GM13977 (cell line): ENCODE measurements around the gene SLAMF6.

Experiments
- DNase-seq: peaks from one replicate; pipeline ENCODE4 v3.0.0; 2012; ENCODE audit warnings: low spot score
- CTCF ChIP-seq: IDR thresholded peaks from 2 replicates; pipeline ENCODE4 v1.5.1; 2012; ENCODE audit warnings: mild to moderate bottlenecking, control low read depth; ENCODE audit not compliant: insufficient read depth; ENCODE audit errors: extremely low read depth, missing control alignments
- in situ Hi-C: fragments of 300-500 bp; cut with MboI; formaldehyde crosslinking; loops from one replicate; pipeline ENCODE4 v1.12.0; 2022; ENCODE audit warnings: low sequenced_read_pairs, low pct_unique_long_range_greater_than_20kb, mixed read lengths, inconsistent platforms; ENCODE audit not compliant: unreplicated experiment

Gene SLAMF6

GRCh38 chr1:160542303-160542945, 19.4 kb upstream of the SLAMF6 start:
- in situ Hi-C loops, result loop anchor here (25.0 kb wide), 1 partner anchor 105 kb away; no protein-coding TSS in a partner anchor
- no peak for DNase-seq
- no peak for TF ChIP-seq CTCF

- in situ Hi-C loops, result loop anchor here (25.0 kb wide), 1 partner anchor 104 kb away; no protein-coding TSS in a partner anchor
- TF ChIP-seq CTCF, result no peak
- DNase-seq, result no peak
These were observed 18.7 kb upstream of the SLAMF6 start for GRCh38 chr1:160541622-160542302.

- TF ChIP-seq CTCF, result no peak
- no peak for DNase-seq
- in situ Hi-C loops, result loop anchor here (25.0 kb wide), 1 partner anchor 104 kb away; no protein-coding TSS in a partner anchor
These were observed 17.8 kb upstream of the SLAMF6 start for GRCh38 chr1:160540859-160541233.

- peak; percentile 72 for DNase-seq
- in situ Hi-C loops, result loop anchor here (25.0 kb wide), 1 partner anchor 103 kb away; no protein-coding TSS in a partner anchor
- TF ChIP-seq CTCF, result no peak
These were observed 17.2 kb upstream of the SLAMF6 start for GRCh38 chr1:160539990-160540858.

- TF ChIP-seq CTCF, result no peak
- in situ Hi-C loops, result loop anchor here (25.0 kb wide), 1 partner anchor 102 kb away; no protein-coding TSS in a partner anchor
- no peak for DNase-seq
These were observed 16.6 kb upstream of the SLAMF6 start for GRCh38 chr1:160539684-160539989.

GRCh38 chr1:160538985-160539651, 16.1 kb upstream of the SLAMF6 start:
- in situ Hi-C loops, result loop anchor here (25.0 kb wide), 1 partner anchor 102 kb away; no protein-coding TSS in a partner anchor
- no peak for TF ChIP-seq CTCF
- DNase-seq, result no peak
